SK-N-SH (cell line): Measurements from ENCODE around the gene TMEM87B. TPM values are rescaled to one million over a fixed set of nuclear protein-coding genes. Genes with fewer than 3 reads are reported as not detected.

ENCODE experiments used
- CTCF ChIA-PET: fragments of 300-600, 350-600 bp; formaldehyde crosslinking; extraction: SDS; loops from one replicate; lab custom pipeline; 2021; lab: Yijun Ruan, JAX
- POLR2A ChIA-PET: fragments of 350-600 bp; sonication (Branson Sonifier 250); formaldehyde crosslinking; extraction: SDS; loops from one replicate; lab custom pipeline; 2020; ENCODE audit warnings: antibody characterized with exemption, inconsistent platforms; lab: Yijun Ruan, JAX
- DNase-seq: peaks from one replicate; pipeline ENCODE4 v3.0.0; 2012
- H2AFZ ChIP-seq: fragments of 200-600 bp; sonication (generic); 2 replicates; pipeline ENCODE4 v1.8.1; 2016; ENCODE audit warnings: antibody characterized with exemption, mild to moderate bottlenecking, low read depth
- H3F3A ChIP-seq: fragments of 200-600 bp; sonication (generic); replicated peaks from 2 replicates; pipeline ENCODE3; 2016; ENCODE audit warnings: antibody characterized with exemption, mild to moderate bottlenecking; ENCODE audit not compliant: insufficient read depth
- H3K27ac ChIP-seq, 2 experiments: fragments of 200-500 bp in 1 of 2; fragments of 200-600 bp in 1 of 2; sonication (Bioruptor generic) in 1 of 2; sonication (generic), shearing (Covaris generic) in 1 of 2; 2 replicates each; pipeline versions ENCODE4 v1.5.1 to v1.6.1; 2014 to 2016; ENCODE audit warnings: low read depth in 2 of 2, inconsistent platforms in 1 of 2, low read length in 1 of 2, mild to moderate bottlenecking in 1 of 2, mixed read lengths in 1 of 2
- H3K27me3 ChIP-seq: fragments of 200-600 bp; sonication (generic), shearing (Covaris generic); 2 replicates; pipeline ENCODE4 v1.6.1; 2016; ENCODE audit warnings: mixed run types; ENCODE audit not compliant: insufficient read depth
- H3K36me3 ChIP-seq, 2 experiments: fragments of 200-500 bp in 1 of 2; fragments of 200-600 bp in 1 of 2; sonication (Bioruptor generic) in 1 of 2; sonication (generic) in 1 of 2; replicated peaks in 1 of 2; 2 replicates each; pipeline versions ENCODE3 to v1.5.1; 2014 to 2016; ENCODE audit warnings: low read length in 1 of 2, mild to moderate bottlenecking in 1 of 2; ENCODE audit not compliant: insufficient read depth in 2 of 2, control insufficient read depth in 1 of 2
- H3K4me1 ChIP-seq, 2 experiments: fragments of 200-500 bp in 1 of 2; fragments of 200-600 bp in 1 of 2; sonication (Bioruptor generic) in 1 of 2; sonication (generic), shearing (Covaris generic) in 1 of 2; 2 replicates each; pipeline versions ENCODE4 v1.5.1 to v1.6.1; 2014 to 2016; ENCODE audit warnings: low read depth in 1 of 2, low read length in 1 of 2, mixed run types in 1 of 2; ENCODE audit not compliant: insufficient read depth in 2 of 2, control insufficient read depth in 1 of 2
- H3K4me2 ChIP-seq: fragments of 200-600 bp; sonication (generic), shearing (Covaris generic); 2 replicates; pipeline ENCODE4 v1.6.1; 2017; ENCODE audit warnings: mixed run types
- H3K4me3 ChIP-seq, 2 experiments: fragments of 200-500 bp in 1 of 2; fragments of 200-600 bp in 1 of 2; sonication (Bioruptor generic) in 1 of 2; sonication (generic), shearing (Covaris generic) in 1 of 2; 2 replicates each; pipeline versions ENCODE4 v1.5.1 to v1.8.1; 2014 to 2016; ENCODE audit warnings: low read depth in 2 of 2, inconsistent platforms in 1 of 2, low read length in 1 of 2, mild to moderate bottlenecking in 1 of 2, mixed read lengths in 1 of 2, moderate library complexity in 1 of 2
- H3K79me2 ChIP-seq: fragments of 200-600 bp; sonication (generic); 2 replicates; pipeline ENCODE4 v1.8.1; 2017; ENCODE audit warnings: mild to moderate bottlenecking; ENCODE audit not compliant: insufficient read depth
- H3K9ac ChIP-seq: fragments of 200-600 bp; sonication (generic); 2 replicates; pipeline ENCODE4 v1.6.1; 2017; ENCODE audit warnings: mixed run types
- H3K9me2 ChIP-seq: fragments of 200-600 bp; sonication (generic); 2 replicates; pipeline ENCODE4 v1.6.1; 2017; ENCODE audit warnings: mixed run types
- H3K9me3 ChIP-seq: fragments of 200-600 bp; sonication (generic); 2 replicates; pipeline ENCODE4 v1.6.1; 2017; ENCODE audit warnings: mixed run types, mild to moderate bottlenecking, moderate library complexity
- H4K20me1 ChIP-seq: fragments of 200-600 bp; sonication (generic); 2 replicates; pipeline ENCODE4 v1.6.1; 2017; ENCODE audit warnings: mild to moderate bottlenecking, mixed run types; ENCODE audit not compliant: insufficient read depth
- CHD2 ChIP-seq: fragments of 150-350 bp; IDR thresholded peaks from 2 replicates; pipeline ENCODE4 v1.6.1; 2018; ENCODE audit warnings: low read length; ENCODE audit not compliant: partially characterized antibody
- FOSL2 ChIP-seq: IDR thresholded peaks from 2 replicates; pipeline ENCODE4 v1.4.0; 2012; ENCODE audit warnings: low read depth, mild to moderate bottlenecking, moderate library complexity, borderline replicate concordance
- FOXM1 ChIP-seq: IDR thresholded peaks from 2 replicates; pipeline ENCODE4 v1.4.0; 2012; ENCODE audit warnings: low read depth, mild to moderate bottlenecking
- GABPA ChIP-seq: IDR thresholded peaks from 2 replicates; pipeline ENCODE4 v1.4.0; 2012; ENCODE audit warnings: low read depth, mild to moderate bottlenecking
- GATA2 ChIP-seq: sonication (generic); formaldehyde crosslinking; IDR thresholded peaks from 2 replicates; pipeline ENCODE4 v1.5.0; 2020; ENCODE audit warnings: mild to moderate bottlenecking, missing genetic modification reagents
- MEF2A ChIP-seq: IDR thresholded peaks from 2 replicates; pipeline ENCODE4 v1.4.0; 2012; ENCODE audit warnings: low read depth, borderline replicate concordance
- NFIC ChIP-seq: IDR thresholded peaks from 2 replicates; pipeline ENCODE4 v1.4.0; 2012; ENCODE audit warnings: borderline replicate concordance
- NRF1 ChIP-seq: IDR thresholded peaks from 2 replicates; pipeline ENCODE4 v1.6.1; 2012; ENCODE audit warnings: low read depth, mild to moderate bottlenecking, low read length
- RAD21 ChIP-seq: IDR thresholded peaks from 2 replicates; pipeline ENCODE4 v1.6.1; 2012; ENCODE audit warnings: mild to moderate bottlenecking, low read length
- RXRA ChIP-seq: IDR thresholded peaks from 2 replicates; pipeline ENCODE4 v1.4.0; 2012; ENCODE audit warnings: low read depth, mild to moderate bottlenecking, borderline replicate concordance
- TCF12 ChIP-seq: IDR thresholded peaks from 2 replicates; pipeline ENCODE4 v1.4.0; 2012
- YY1 ChIP-seq: IDR thresholded peaks from 2 replicates; pipeline ENCODE4 v1.4.0; 2012; ENCODE audit warnings: low read depth, mild to moderate bottlenecking
- WGBS: methylation state at CpG from one replicate; pipeline ENCODE4 v1.1.6; 2017; ENCODE audit warnings: low lambda C conversion rate; 5-methylcytosine and 5-hydroxymethylcytosine counted together
- polyA plus RNA-seq, 3 experiments: library from polyadenylated mRNA; depleted of rRNA; stranded (reverse); fragments of >200 nt; gene quantifications; 2 replicates each; pipeline ENCODE4 v1.2.3, GENCODE V29; 2012
- TF ChIP-seq, protein P1 (sequence below): fragments of 200-600 bp; sonication (generic); IDR thresholded peaks from 2 replicates; pipeline ENCODE4 v1.6.1; 2017; ENCODE audit warnings: antibody characterized with exemption, mild to moderate bottlenecking, moderate library complexity
- TF ChIP-seq, protein P2 (sequence below): fragments of 150-350 bp; IDR thresholded peaks from 2 replicates; pipeline ENCODE4 v1.6.1; 2016; ENCODE audit warnings: mild to moderate bottlenecking, low read depth, low read length
- TF ChIP-seq, protein P3 (sequence below): IDR thresholded peaks from 2 replicates; pipeline ENCODE4 v1.6.1; 2012; ENCODE audit warnings: mild to moderate bottlenecking, low read depth, low read length, moderate library complexity
- TF ChIP-seq, protein P4 (sequence below): fragments of 150-350 bp; IDR thresholded peaks from 2 replicates; pipeline ENCODE4 v1.6.1; 2017; ENCODE audit warnings: antibody characterized with exemption, low read length, low read depth, borderline replicate concordance
- TF ChIP-seq, protein P5 (sequence below): IDR thresholded peaks from 2 replicates; pipeline ENCODE4; 2012

Gene TMEM87B
- polyA plus RNA-seq, 1 of the 3 experiments (the other 2 are of a cell fraction), result 7.9 TPM

DNA sequence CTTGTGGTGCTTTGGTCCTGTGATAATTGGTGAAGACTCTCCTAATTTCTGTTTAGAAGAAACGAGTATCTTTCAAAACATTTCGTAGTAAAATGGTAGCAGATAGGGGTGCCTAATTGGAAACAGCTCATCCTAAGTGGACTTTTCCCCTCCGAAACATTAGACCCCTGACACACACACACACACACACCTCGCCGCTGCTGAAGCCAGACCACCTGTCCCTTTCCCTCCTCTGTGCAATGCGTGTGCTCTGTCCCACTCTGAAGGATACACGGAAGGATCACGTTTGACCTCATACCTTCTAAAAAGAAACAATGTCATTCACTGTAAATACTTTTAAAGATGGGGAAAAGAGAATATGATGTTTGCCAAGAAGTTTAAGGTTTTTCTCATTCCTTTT is 36.2 kb upstream of the TMEM87B start:
- 81% methylated on average over 8 of the region's 8 CpGs for WGBS
- H3F3A ChIP-seq, result no peaks in the 10 kb centered on the region
- CTCF ChIA-PET, result interaction anchor here (0.9 to 1.7 kb wide), 3 partner anchors 12 to 564 kb away, joined by 3 to 6 read pairs (median 4); no protein-coding TSS in a partner anchor

More for the DNA sequence above, 36.2 kb upstream of the TMEM87B start:
- POLR2A ChIA-PET, result no interaction called here
- no peaks in the 10 kb centered on the region; a peak in 1 of 4 replicates for H3K4me1 ChIP-seq
- no peak overlapping the region for H2AFZ ChIP-seq
- H3K4me3 ChIP-seq, result no peak overlapping the region
- DNase-seq, result no peak
- no peak overlapping the region for H3K4me2 ChIP-seq
- no peaks in the 10 kb centered on the region for H3K36me3 ChIP-seq
- TF ChIP-seq, protein P1, sequence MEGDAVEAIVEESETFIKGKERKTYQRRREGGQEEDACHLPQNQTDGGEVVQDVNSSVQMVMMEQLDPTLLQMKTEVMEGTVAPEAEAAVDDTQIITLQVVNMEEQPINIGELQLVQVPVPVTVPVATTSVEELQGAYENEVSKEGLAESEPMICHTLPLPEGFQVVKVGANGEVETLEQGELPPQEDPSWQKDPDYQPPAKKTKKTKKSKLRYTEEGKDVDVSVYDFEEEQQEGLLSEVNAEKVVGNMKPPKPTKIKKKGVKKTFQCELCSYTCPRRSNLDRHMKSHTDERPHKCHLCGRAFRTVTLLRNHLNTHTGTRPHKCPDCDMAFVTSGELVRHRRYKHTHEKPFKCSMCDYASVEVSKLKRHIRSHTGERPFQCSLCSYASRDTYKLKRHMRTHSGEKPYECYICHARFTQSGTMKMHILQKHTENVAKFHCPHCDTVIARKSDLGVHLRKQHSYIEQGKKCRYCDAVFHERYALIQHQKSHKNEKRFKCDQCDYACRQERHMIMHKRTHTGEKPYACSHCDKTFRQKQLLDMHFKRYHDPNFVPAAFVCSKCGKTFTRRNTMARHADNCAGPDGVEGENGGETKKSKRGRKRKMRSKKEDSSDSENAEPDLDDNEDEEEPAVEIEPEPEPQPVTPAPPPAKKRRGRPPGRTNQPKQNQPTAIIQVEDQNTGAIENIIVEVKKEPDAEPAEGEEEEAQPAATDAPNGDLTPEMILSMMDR, result no peak
- TF ChIP-seq NRF1 (no peak), TCF12 (no peak), GABPA (no peak), YY1 (no peak), FOSL2 (no peak), NFIC (no peak), GATA2 (CRISPR knock-in tag) (no peak), RAD21 (no peak), MEF2A (no peak), CHD2 (no peak), FOXM1 (no peak), RXRA (no peak)
- TF ChIP-seq, protein P2, sequence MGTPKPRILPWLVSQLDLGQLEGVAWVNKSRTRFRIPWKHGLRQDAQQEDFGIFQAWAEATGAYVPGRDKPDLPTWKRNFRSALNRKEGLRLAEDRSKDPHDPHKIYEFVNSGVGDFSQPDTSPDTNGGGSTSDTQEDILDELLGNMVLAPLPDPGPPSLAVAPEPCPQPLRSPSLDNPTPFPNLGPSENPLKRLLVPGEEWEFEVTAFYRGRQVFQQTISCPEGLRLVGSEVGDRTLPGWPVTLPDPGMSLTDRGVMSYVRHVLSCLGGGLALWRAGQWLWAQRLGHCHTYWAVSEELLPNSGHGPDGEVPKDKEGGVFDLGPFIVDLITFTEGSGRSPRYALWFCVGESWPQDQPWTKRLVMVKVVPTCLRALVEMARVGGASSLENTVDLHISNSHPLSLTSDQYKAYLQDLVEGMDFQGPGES, result no peak
- TF ChIP-seq, protein P3, sequence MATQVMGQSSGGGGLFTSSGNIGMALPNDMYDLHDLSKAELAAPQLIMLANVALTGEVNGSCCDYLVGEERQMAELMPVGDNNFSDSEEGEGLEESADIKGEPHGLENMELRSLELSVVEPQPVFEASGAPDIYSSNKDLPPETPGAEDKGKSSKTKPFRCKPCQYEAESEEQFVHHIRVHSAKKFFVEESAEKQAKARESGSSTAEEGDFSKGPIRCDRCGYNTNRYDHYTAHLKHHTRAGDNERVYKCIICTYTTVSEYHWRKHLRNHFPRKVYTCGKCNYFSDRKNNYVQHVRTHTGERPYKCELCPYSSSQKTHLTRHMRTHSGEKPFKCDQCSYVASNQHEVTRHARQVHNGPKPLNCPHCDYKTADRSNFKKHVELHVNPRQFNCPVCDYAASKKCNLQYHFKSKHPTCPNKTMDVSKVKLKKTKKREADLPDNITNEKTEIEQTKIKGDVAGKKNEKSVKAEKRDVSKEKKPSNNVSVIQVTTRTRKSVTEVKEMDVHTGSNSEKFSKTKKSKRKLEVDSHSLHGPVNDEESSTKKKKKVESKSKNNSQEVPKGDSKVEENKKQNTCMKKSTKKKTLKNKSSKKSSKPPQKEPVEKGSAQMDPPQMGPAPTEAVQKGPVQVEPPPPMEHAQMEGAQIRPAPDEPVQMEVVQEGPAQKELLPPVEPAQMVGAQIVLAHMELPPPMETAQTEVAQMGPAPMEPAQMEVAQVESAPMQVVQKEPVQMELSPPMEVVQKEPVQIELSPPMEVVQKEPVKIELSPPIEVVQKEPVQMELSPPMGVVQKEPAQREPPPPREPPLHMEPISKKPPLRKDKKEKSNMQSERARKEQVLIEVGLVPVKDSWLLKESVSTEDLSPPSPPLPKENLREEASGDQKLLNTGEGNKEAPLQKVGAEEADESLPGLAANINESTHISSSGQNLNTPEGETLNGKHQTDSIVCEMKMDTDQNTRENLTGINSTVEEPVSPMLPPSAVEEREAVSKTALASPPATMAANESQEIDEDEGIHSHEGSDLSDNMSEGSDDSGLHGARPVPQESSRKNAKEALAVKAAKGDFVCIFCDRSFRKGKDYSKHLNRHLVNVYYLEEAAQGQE, result no peak
- TF ChIP-seq, protein P4, sequence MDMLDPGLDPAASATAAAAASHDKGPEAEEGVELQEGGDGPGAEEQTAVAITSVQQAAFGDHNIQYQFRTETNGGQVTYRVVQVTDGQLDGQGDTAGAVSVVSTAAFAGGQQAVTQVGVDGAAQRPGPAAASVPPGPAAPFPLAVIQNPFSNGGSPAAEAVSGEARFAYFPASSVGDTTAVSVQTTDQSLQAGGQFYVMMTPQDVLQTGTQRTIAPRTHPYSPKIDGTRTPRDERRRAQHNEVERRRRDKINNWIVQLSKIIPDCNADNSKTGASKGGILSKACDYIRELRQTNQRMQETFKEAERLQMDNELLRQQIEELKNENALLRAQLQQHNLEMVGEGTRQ, result no peak
- TF ChIP-seq, protein P5, sequence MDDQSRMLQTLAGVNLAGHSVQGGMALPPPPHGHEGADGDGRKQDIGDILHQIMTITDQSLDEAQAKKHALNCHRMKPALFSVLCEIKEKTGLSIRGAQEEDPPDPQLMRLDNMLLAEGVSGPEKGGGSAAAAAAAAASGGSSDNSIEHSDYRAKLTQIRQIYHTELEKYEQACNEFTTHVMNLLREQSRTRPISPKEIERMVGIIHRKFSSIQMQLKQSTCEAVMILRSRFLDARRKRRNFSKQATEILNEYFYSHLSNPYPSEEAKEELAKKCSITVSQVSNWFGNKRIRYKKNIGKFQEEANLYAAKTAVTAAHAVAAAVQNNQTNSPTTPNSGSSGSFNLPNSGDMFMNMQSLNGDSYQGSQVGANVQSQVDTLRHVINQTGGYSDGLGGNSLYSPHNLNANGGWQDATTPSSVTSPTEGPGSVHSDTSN, result no peak
- H3K27ac ChIP-seq, result no peak overlapping the region
- no peaks in the 10 kb centered on the region for H4K20me1 ChIP-seq
- no peaks in the 10 kb centered on the region for H3K9me2 ChIP-seq
- no peaks in the 10 kb centered on the region for H3K27me3 ChIP-seq
- no peaks in the 10 kb centered on the region for H3K79me2 ChIP-seq
- H3K9me3 ChIP-seq, result no peaks in the 10 kb centered on the region
- no peak overlapping the region for H3K9ac ChIP-seq
